T1000 (cell line): Measurements from ENCODE around the gene RALGAPA1.
"Not testable (repeated sequence)": the region's sequence is repeated elsewhere in the genome, so short reads cannot be mapped to it uniquely, and the experiment has no call there.

Source experiments
- DNase-seq: peaks from one replicate; lab custom pipeline; 2025; ENCODE audit warnings: mixed read lengths; lab: John Stamatoyannopoulos, UW

The RALGAPA1 gene

DNA sequence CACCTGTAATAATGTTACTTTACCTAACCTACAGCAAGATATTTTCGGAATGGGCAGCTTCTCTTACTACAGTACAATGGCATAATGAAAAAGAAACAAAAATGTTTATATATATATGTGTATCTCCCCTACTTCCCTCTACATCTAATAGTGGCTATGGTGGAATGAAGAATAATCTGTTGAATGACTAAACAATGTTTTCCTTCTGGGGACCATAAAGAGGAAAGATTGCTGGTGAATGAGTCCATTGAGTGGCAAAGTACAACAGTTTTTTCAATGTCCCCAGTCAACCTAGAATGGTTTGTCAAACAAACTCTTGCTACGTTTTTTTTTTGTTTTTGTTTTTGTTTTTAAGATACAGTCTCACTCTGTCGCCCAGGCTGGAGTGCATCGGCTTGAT is 47.2 kb downstream of the RALGAPA1 start:
- DNase-seq: no peak

DNA sequence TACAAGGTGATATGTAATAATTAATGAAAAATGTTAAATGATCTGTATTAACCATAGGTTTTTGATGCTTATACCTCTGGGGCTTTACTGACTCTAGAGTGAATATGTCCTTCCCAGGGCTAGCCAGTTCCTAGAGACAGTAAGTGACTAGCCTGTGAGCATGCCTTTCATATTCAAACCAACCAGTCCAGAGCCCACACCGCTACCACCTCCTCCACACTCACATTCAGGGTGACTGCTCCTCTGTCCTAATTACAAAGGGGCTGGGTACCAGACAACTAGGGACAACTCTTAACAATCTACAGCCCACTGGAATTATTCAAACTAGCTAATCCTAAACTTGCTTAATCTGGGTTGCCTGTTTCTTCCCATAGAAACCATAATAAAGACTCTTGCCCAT is 49.0 kb downstream of the RALGAPA1 start:
- no peak for DNase-seq

DNA sequence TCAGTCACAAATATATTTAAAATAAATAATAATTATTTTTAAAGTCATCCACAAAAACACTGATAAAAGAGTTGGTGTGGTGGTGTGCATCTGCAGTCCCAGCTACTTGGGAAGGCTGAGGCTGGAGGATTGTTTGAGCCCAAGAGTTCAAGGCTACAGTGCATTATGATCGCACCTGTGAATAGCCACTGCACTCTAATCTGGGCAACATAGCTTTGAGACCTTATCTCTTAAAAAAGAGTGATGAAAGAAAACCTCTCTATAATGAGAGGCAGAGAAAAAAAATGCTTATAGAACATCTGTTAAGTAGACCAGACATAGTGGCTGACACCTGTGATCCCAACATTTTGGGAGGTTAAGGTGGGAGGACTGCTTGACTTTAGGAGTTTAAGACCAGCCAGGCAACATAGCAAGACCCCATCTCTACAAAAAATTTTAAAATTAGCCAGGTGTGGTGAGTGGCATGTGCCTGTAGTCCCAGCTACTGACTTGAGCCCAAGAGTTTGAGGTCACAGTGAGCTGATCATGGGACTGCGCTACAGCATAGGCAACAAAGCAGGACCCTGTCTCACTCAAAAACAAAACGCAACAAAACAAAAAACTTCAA is 50.5 kb downstream of the RALGAPA1 start:
- no peak for DNase-seq

DNA sequence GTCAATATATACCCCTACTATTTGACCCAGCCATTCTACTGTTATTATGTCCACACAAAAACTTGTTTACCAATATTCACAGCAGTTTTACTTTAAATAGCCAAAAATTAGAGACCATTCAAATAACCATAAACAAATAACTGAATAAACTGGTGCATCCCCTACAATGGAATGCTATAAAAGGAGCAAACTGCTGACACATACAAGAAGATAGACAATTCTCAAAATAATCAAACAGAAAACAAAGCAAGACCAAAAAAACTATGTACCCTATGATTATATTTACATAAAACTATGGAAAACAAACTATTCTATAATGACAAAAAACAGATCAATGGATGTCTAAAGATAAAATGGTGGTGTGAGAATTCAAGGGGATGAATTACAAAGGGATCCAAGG is 54.4 kb downstream of the RALGAPA1 start:
- DNase-seq: no peak

DNA sequence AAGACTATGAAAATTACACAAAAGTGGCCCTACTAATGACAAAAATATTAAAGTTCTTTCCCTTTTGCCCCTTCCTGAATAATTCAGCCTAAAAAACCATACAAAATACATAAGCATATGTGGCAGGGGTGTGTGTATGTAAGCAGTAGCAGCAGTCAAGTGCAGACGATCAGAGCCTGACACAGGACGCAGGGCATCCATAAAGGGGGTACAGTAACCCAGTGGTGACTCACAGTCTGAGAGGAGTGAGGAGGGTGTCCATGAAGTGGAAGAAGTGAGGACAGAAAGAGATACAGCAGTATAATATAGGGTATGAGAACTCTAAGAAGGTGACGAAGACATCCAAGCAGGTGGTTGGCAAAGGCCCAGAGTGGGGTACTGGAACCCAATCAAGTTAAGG is 56.7 kb downstream of the RALGAPA1 start:
- no peak for DNase-seq

DNA sequence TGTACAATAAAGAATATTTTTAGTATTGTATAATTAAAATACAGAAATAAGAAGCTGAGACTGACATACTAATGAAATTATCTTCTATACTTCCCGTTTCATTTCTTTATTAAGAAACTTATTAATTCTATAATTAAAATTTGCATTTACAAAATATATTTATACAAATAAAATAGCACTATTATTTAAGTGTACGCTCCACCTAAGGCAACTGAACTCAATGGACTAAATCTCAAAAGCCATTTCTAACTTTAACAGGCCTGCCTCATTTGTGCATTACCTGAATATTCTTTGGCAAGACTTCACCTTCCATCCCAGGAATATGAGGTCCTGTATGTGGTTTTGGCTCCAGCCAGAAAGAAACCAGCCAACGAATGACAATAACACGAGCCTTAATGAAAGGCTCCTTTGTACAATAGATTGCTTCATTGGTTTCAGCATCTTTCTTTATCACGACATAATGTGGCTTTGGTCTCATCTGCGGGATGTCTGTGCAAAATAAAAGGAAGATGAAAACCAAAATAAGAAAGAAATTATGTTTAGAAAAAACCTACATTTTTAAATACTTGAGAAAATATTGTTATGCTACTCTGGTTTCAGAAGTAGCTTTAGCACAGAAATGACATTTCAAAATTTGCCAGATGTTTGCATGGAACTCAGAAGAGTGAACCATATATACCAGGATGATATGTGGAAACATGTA is 58.7 kb downstream of the RALGAPA1 start:
- DNase-seq: no peak

DNA sequence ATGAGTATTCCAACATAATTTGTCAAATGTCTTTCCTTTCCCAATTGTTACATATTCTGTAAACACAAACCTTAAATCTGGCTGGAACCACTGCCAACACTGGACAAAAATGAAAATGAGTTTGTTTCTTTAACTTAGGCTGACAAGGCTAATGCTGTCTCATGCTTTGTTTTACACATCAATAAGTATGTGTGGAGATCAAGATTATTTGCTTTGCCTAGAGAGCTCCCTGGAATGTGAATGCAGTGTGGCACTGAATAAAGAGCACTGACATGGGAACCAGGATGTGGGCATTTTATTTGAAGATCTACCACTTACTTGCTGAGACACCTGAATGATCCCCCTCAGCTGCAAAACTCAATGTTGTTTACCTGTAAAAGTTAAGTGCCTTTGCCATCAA is 61.7 kb downstream of the RALGAPA1 start:
- no peak for DNase-seq

DNA sequence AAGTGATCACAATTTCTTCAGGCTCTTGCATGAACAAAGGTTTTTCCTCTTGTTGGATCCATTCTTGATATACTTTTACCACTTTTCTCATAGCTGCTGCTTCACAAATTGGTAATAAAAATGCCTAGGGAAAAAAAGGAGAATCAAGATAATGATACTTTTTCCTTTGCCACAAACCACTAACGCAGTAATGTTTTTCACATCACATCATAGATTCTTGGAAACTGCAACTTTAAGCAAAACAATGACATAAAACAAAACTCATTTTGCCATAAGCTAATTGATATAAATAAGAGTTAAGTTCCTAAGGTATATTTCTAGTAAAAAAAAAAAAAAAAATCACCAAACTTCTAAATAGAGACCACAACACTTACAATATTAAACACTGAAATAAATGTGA is 66.7 kb downstream of the RALGAPA1 start:
- DNase-seq: no peak

DNA sequence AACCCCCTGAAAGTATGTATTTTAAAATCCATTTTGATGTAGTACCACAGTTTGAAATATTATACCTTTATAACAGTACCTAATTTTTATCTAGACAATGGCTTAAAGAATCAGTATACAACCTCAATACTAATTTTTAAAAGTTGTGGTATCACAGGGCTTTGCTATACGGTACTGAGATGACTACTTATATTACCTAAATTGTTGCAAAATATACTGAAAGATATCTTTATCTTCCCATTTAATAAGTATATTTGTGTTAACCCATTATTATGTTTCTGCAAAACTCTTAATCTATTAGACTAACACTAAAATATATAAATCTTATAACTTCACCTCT is 67.1 kb downstream of the RALGAPA1 start:
- no peak for DNase-seq

DNA sequence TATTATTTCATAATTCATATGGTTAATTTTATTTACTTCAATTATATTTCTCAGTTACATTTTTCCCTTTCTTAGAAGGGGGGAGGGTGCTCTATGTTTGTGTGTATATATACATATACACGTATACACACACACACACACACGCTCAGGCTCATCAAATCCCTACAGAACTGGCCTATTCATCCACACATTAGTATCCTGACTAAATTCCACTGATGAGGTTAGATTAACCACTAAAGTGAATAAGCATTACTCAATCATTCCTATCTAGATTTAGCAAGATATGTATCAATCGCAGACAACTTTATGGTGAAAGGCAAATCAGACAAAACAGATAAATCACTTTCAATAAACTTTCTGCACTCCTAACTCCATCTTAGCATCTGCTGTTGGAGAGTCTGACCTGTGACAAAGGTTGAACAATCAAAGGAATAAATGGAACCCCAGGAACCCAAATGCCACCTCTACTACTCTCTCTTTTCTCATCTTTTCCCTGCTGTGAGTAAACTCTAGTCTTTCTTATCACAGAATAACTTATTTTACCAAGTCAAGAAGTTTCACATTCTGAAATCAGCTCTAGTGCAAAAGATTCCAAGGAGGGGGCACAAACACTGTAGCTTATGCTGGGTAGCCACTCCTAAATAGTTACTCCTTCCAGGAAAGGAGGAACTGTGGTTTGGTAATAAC is 67.6 kb downstream of the RALGAPA1 start:
- DNase-seq: no peak

DNA sequence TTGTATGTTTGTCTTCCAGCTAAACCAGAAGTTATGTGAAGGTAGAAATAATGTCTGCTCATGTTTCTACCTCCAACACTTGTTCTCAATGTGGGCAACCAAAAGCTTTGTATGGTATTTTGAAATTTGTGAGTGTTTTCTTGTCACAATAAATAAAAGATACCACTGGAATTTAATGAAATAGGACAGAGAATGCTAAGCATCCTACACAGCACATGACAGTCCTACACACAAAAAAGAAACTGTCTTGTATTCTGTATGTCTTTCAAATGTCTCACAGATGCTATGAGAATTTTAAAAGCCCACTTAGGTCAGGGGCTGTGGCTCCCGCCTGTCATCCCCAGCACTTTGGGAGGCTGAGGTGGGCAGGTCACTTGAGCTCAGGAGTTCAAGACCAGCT is 68.9 kb downstream of the RALGAPA1 start:
- DNase-seq: no peak

DNA sequence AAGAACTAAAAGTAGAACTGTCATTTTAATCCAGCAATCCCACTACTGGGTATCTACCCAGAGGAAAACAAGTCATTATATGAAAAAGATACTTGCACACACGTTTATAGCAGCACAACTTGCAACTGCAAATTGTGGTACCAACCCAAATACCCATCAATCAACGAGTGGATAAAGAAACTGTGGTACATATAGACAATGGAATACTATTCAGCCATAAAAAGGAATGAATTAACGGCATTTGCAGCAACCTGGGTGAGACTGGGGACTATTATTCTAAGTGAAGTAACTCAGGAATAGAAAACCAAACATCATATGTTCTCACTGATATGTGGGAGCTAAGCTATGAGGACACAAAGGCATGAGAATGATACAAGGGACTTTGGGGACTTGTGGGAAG is 73.9 kb downstream of the RALGAPA1 start:
- not testable (repeated sequence) for DNase-seq

DNA sequence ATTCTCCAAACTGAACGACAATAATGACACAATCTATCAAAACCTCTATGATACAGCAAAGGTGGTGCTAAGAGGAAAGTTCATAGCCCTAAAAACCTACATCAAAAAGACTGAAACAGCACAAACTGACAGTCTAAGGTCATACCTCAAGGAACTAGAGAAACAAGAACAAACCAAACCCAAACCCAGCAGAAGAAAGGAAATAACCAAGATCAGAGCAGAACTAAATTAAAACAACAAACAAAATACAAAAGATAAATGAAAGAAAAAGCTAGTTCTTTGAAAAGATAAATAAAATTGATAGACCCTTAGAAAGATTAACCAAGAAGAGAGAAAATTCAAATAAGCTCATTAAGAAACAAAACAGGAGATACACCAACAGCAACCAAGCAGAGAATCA is 75.6 kb downstream of the RALGAPA1 start:
- not testable (repeated sequence) for DNase-seq

DNA sequence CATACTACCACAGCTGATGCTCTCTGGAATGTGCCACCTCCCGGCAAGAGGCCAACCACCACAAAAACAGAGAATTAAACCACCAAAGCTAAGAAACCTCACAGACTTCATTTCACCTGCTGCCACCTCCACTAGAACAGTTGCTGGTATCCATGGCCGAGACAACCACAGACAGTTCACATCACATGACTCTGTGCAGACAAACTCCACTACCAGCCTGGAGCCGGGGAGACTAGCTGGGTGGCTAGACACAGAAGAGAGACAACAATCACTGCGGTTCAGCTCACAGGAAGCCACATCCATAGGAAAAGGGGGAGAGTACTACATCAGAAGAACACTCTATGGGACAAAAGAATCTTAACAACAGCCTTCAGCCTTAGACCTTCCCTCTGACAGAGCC is 78.2 kb downstream of the RALGAPA1 start:
- DNase-seq: no peak

DNA sequence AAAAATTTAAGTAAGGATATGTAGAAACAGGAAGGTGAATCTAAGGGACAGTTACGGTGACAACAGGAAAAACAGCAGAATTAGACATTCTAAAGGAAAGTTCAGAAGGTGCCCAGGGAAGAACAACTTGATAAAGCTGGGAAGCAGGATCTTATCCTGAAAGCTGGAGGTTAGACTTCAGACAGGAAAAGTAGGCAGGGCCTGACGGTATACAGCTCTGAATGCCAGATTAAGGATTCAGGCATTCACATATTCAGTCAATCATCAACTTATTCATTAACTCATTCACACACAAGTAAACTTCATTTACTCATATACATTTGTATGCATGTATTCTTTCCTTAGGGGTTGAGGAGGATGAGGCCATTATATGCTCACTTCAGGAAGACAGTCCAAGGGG is 81.3 kb downstream of the RALGAPA1 start:
- no peak for DNase-seq

DNA sequence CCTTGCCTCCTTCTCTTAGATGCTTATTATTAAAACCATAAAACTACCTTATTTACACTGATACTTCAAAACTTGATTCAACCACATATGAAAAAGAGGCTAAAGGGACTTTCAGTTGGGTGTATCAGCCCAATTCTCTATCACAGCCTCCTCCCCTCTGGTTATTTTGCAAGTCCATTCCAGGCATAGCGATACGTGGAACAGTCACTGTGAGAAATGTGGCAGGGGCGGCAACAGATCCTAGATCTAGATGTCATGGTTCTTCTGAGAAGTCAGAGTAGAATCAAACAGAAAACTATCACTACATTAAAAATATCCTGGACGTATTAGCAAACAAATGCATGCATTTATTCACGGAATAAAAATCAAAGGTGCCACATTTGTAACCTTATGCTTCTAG is 83.2 kb downstream of the RALGAPA1 start:
- no peak for DNase-seq

DNA sequence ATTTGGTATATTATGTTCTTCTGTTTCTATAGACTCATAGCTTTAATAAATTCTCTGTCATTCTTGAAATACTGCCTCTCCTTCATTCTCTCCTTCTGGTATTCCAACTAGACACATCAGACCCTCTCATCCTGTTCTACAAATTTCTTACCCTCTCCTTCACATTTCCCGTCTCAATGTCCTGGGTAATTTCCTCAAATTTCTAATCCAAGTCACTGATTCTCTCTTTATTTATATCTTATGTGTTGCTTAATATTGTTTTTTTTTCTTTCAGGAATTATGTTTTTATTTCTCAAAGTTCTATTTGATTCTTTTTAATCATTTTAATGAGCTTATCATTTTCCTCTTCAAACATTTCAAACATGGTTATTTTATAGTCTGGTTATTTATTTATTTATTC is 94.0 kb downstream of the RALGAPA1 start:
- no peak for DNase-seq

DNA sequence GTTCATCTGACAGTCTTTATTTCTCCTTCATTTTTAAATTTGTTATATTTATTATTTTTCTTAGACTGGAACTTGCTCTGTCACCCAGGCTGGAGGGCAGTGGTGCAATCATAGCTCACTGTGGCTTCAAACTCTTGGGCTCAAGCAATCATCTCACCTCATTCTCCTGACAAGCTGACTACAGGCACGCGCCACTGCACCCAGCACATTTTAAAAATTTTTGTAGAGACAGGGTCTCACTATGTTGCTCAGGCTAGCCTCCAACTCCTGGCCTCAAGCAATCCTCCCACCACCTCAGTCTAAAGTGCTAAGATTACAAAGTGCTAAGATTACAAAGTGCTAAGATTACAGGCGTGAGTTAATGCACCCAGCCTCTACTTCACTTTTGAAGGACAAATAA is 96.6 kb downstream of the RALGAPA1 start:
- no peak for DNase-seq

DNA sequence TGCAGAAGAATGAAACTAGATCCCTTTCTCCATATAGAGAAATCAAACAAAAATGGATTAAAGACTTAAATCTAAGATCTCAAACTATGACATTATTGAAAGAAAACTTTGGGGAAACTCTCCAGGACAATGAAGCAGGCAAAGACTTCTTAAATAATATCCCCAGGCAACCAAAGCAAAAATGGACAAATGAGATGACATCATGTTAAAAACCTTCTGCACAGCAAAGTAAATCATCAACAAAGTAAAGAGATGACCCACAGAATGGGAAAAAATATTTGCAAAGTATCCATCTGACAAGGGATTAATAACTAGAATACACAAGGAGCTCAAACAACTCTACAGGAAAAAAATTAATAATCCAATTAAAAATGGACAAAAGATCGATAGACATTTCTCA is 101.0 kb downstream of the RALGAPA1 start:
- DNase-seq: no peak

DNA sequence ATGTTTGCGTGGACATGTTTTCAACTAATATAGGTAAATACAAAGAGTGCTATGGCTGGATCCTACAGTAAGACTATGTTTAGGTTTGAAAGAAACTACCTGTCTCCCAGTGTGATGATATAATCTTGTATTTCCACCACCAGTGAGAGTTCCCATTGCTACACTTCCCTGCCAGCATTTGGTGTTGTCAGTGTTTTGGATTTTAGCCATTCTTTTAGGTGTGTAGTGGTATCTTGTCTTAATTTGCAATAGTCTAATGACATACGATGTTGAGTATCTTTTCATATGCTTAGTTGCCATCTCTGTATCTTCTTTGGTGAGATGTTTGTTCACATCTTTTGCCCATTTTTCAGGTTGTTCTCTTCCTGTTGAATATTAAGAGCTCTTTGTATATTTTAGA is 103.5 kb downstream of the RALGAPA1 start:
- DNase-seq: no peak

DNA sequence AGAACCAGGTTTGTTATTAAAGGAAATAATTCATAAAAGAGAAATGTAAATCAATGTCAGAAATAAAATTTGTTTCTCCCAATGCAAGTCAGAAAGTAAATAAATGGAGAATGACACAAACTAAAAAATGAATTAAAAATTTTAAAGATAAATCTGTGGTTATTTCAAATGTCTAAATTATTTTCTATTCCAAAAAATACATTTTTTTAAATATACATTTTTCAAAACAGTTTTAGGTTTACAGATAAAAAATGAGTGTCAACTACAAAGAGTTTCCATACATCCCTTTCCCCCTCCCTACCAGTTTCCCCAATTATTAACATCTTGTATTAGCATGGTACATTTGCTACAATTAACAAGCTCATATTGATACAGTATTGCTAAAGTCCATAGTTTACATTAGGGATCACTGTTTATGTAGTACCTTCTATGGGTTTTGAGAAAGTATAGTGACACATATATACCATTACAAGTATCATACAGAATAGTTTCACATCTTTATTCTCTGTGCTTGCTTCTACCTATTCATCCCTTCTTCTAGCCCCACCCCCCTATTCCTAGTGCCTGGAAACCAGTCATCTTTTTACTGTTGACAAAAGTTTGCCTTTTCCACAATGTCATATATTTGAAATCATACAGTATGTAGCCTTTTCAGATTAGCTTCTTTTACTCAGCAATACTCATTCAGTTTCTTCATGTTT is 104.2 kb downstream of the RALGAPA1 start:
- no peak for DNase-seq

DNA sequence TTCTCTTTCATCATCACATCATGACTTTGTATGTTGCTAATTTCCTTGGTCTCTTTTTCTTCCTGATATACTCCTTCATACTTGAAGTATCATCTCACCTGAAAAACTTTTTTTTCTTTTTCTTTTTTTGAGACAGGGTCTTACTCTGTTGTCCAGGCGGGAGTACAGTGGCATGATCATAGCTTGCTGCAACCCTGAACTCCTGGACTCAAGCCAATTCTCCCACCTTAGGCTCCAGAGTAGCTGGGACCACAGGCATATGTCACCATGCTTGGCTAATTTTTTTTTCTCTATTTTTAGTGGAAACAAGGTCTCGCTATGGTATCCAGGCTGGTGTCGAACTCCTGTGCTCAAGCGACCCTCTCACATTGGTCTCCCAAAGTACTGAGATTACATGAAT is 107.6 kb downstream of the RALGAPA1 start:
- no peak for DNase-seq

DNA sequence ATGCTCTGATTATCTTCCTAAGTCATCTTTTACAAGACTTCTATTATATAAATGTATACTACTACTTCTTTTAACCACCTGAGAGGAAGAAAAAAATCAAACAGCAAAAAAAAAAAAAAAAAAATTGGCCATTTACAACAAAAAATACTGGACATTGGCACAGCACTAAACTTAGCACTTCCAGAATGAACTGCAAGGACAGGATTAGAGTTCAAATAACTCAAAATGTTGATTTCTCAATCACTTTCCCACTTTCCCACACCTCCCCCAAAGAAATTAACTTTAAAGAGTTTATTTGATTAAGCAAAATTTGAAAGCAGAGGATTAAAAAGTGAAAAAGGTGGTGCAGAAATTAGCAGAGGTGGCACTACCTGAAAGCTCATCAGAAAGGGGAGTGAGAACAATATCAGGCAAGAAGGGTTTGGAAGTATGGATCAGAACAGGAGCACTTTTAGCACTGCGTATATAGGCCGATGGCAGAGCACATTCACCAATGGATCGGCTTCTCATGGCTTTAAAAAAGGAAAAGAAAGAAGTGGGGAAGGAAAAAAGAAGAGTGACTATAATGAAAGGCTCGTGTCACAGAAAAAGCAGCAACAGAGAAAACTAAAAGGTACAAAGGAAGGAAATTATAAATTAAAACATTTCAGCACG is 109.2 kb downstream of the RALGAPA1 start:
- DNase-seq: no peak
